ENCODE data around the gene NDE1.

NDE1 gene

DNA sequence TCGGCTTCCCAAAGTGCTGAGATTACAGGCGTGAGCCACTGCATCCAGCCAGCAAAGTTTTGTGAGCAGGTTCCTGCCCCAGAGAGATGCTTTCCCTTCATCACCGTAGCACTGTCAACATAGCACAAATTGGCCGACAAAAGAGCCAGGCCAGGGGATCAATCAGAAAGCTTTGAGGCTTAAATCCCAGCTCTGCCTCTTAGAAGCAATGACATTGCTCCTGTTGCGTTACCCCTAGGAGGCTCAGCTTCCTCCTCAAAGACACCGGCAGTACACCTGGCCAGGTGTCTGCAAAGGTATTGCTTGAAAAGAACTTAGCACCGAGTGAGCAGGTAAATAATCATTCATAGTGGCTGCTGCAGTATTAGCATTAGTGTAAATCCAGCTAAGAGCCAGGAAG is 86.5 kb downstream of the NDE1 start:
- no peak overlapping the region for H3K27ac ChIP-seq (ENCODE audit: low read depth, low read length)
- H3K9me2 ChIP-seq (replicated peaks; ENCODE audit: insufficient read depth, low read length), result no peaks in the 10 kb centered on the region
- no peaks in the 10 kb centered on the region for H4K20me1 ChIP-seq (ENCODE audit: low read depth, low read length)
- H3K4me3 ChIP-seq (ENCODE audit: insufficient read depth, low read length, poor library complexity, severe bottlenecking), result no peak overlapping the region
- no peaks in the 10 kb centered on the region for H3K9me3 ChIP-seq (ENCODE audit: insufficient read depth, low read length)
- no peaks in the 10 kb centered on the region for H3K79me2 ChIP-seq (ENCODE audit: insufficient read depth, low read length)
- H3K9ac ChIP-seq (ENCODE audit: low read length), result no peak overlapping the region
- no peak overlapping the region for H2AFZ ChIP-seq (ENCODE audit: low read depth, low read length, severe bottlenecking)
- H3K36me3 ChIP-seq (ENCODE audit: low read length), result no peaks in the 10 kb centered on the region
- no peaks in the 10 kb centered on the region for H3F3A ChIP-seq (ENCODE audit: insufficient read depth)
- no peak overlapping the region for H3K4me2 ChIP-seq (ENCODE audit: low read depth, low read length, poor library complexity, severe bottlenecking)
- no peaks in the 10 kb centered on the region for H3K27me3 ChIP-seq (ENCODE audit: low read length)
- no peak for TF ChIP-seq EZH2phosphoT487 (conservative IDR thresholded peaks at IDR 0.05; ENCODE audit: low read length)
- TF ChIP-seq, protein P1, sequence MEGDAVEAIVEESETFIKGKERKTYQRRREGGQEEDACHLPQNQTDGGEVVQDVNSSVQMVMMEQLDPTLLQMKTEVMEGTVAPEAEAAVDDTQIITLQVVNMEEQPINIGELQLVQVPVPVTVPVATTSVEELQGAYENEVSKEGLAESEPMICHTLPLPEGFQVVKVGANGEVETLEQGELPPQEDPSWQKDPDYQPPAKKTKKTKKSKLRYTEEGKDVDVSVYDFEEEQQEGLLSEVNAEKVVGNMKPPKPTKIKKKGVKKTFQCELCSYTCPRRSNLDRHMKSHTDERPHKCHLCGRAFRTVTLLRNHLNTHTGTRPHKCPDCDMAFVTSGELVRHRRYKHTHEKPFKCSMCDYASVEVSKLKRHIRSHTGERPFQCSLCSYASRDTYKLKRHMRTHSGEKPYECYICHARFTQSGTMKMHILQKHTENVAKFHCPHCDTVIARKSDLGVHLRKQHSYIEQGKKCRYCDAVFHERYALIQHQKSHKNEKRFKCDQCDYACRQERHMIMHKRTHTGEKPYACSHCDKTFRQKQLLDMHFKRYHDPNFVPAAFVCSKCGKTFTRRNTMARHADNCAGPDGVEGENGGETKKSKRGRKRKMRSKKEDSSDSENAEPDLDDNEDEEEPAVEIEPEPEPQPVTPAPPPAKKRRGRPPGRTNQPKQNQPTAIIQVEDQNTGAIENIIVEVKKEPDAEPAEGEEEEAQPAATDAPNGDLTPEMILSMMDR (IDR thresholded peaks at IDR 0.05; ENCODE audit: insufficient read depth, low read length, poor library complexity, severe bottlenecking), result no peak

- no peak overlapping the region for H3K4me3 ChIP-seq (ENCODE audit: insufficient read depth, low read length, poor library complexity, severe bottlenecking)
- H3K9me3 ChIP-seq (ENCODE audit: insufficient read depth, low read length), result no peaks in the 10 kb centered on the region
- H2AFZ ChIP-seq (ENCODE audit: low read depth, low read length, severe bottlenecking), result no peak overlapping the region
- H3K36me3 ChIP-seq (ENCODE audit: low read length), result no peaks in the 10 kb centered on the region
- no peaks in the 10 kb centered on the region for H4K20me1 ChIP-seq (ENCODE audit: low read depth, low read length)
- no peak for TF ChIP-seq EZH2phosphoT487 (conservative IDR thresholded peaks at IDR 0.05; ENCODE audit: low read length)
- TF ChIP-seq, protein P1 (IDR thresholded peaks at IDR 0.05; ENCODE audit: insufficient read depth, low read length, poor library complexity, severe bottlenecking), result no peak
- H3K9ac ChIP-seq (ENCODE audit: low read length), result no peak overlapping the region
- no peaks in the 10 kb centered on the region for H3K79me2 ChIP-seq (ENCODE audit: insufficient read depth, low read length)
- H3F3A ChIP-seq (ENCODE audit: insufficient read depth), result no peaks in the 10 kb centered on the region
- no peak overlapping the region for H3K27ac ChIP-seq (ENCODE audit: low read depth, low read length)
- no peaks in the 10 kb centered on the region for H3K27me3 ChIP-seq (ENCODE audit: low read length)
- H3K4me2 ChIP-seq (ENCODE audit: low read depth, low read length, poor library complexity, severe bottlenecking), result no peak overlapping the region
- H3K9me2 ChIP-seq (replicated peaks; ENCODE audit: insufficient read depth, low read length), result no peaks in the 10 kb centered on the region
These were observed 87.1 kb downstream of the NDE1 start for GRCh38 chr16:15737140-15737644.

DNA sequence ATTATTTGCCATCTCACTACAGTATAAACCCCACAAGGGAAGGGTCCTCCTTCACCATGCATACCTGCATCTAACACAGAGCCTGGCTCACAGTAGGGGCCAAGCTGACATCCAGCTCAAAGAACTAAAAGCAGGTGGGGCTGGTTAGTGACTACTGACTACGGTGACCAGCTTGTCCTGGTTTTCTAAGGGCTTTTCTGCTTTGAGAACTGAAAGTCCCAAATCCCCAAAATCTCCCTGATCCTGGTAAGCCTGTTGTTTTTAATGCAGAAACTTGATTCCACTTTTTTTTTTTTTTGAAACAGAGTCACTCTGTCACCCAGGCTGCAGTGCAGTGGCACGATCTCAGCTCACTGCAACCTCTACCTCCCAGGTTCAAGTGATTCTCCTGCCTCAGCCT is 89.4 kb downstream of the NDE1 start:
- H3K4me3 ChIP-seq (ENCODE audit: insufficient read depth, low read length, poor library complexity, severe bottlenecking), result no peak overlapping the region
- no peak overlapping the region for H3K9ac ChIP-seq (ENCODE audit: low read length)
- H3K27me3 ChIP-seq (ENCODE audit: low read length), result no peaks in the 10 kb centered on the region
- TF ChIP-seq EZH2phosphoT487 (conservative IDR thresholded peaks at IDR 0.05; ENCODE audit: low read length), result no peak
- TF ChIP-seq, protein P1 (IDR thresholded peaks at IDR 0.05; ENCODE audit: insufficient read depth, low read length, poor library complexity, severe bottlenecking), result no peak
- no peaks in the 10 kb centered on the region for H3K79me2 ChIP-seq (ENCODE audit: insufficient read depth, low read length)
- H3K9me2 ChIP-seq (replicated peaks; ENCODE audit: insufficient read depth, low read length), result no peaks in the 10 kb centered on the region
- H3K36me3 ChIP-seq (ENCODE audit: low read length), result no peaks in the 10 kb centered on the region
- no peak overlapping the region for H3K27ac ChIP-seq (ENCODE audit: low read depth, low read length)
- no peaks in the 10 kb centered on the region for H3F3A ChIP-seq (ENCODE audit: insufficient read depth)
- no peaks in the 10 kb centered on the region for H4K20me1 ChIP-seq (ENCODE audit: low read depth, low read length)
- H3K4me2 ChIP-seq (ENCODE audit: low read depth, low read length, poor library complexity, severe bottlenecking), result no peak overlapping the region
- no peaks in the 10 kb centered on the region for H3K9me3 ChIP-seq (ENCODE audit: insufficient read depth, low read length)
- no peak overlapping the region for H2AFZ ChIP-seq (ENCODE audit: low read depth, low read length, severe bottlenecking)
